GM21526 (cell line): ENCODE measurements around the gene EGFL7.

Experiments used
- ATAC-seq: cut with Tn5 transposase; IDR thresholded peaks from one replicate; pipeline ENCODE4 v1.9.1; 2021; ENCODE audit warnings: moderate library complexity; ENCODE audit not compliant: unreplicated experiment, low FRiP score

The EGFL7 gene

DNA sequence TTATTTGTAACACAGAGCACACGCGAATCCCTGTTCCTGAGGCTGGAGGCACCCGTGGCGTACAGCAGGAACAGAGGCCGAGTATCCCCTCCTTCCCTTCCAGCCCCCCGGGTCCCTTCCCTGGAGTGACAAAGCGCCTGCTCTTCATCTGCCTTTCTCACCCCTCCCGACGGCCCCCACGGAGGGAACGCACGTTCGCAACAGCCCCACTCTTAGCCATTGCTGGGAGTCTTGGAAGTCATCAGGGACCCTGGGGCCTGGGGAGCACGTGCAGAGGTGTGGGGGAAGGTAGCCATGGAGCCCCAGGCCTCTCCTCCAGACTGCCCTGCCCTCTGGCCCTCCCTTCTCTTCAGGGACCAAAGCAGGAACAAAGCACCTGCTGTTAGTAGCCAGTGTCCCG is 22.1 kb downstream of the EGFL7 start:
- ATAC-seq: no peak

DNA sequence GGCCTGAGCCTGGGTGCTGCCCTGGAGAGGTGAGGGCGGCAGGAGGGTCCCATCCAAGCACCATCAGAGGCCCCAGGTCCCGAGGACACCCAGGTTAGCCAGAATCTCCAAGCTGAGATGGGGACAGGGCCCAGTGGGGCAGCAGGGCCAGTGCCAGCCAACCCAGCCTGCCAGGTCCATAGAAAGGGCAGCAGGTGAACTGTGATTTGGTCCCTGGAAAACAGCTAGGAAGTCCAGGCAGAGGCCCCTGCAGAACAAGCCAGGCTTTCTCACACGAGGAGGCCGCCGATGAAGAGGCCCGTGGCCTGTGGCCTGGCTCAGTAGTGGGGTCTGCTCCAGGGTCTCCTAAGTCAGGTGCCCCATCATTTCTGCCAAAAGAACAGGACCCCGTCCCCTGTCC is 22.5 kb downstream of the EGFL7 start:
- ATAC-seq: no peak

DNA sequence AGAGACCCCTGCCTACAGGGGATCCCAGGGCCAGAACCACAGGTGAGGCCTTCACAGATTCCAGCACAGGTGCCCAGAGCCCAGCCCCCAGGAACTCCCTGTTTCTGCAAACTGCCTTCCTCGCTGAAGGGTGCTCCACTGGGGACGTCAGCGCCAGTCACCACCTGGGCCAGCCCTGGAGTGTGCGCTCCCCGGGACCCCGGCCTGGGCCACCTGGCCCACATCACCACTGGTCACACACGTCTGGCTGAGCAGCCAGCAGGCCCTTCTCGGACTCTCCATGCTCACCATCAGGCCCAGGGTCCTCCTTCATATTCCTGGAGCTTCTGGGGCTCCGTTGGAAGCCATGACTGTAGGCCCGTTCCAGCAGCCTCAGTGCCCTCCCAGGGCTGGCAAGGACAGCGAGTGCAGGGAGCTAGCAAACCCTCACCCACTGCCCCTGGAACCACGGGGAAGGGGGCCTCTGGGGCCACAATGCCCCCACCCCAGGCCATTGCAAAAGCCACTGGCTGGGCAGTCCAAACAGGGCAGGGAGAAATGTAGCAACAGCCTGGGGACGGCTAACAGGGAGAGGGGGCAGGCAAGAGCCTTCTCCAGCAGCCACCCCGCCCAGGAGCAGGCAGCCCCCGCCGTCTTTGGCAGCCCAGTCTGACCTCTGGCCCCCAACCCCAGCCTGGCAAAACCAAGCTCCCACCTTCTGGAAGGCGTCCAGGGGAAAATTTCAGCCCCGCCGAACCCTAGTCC is 23.2 kb downstream of the EGFL7 start:
- no peak for ATAC-seq

DNA sequence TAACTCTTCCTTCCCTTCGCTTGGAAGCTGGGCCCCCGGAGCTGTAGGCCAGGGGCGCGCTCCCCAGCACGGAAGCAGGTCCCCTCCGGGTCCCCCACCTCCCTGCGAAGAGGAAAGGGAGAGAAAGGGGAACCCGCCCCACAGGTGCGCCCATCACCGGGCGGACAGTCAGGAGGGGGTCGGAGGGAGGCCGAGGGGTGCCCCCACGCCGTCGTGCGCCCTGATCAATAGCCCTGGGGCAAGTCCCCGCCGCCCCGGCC is 23.7 kb downstream of the EGFL7 start:
- no peak for ATAC-seq

DNA sequence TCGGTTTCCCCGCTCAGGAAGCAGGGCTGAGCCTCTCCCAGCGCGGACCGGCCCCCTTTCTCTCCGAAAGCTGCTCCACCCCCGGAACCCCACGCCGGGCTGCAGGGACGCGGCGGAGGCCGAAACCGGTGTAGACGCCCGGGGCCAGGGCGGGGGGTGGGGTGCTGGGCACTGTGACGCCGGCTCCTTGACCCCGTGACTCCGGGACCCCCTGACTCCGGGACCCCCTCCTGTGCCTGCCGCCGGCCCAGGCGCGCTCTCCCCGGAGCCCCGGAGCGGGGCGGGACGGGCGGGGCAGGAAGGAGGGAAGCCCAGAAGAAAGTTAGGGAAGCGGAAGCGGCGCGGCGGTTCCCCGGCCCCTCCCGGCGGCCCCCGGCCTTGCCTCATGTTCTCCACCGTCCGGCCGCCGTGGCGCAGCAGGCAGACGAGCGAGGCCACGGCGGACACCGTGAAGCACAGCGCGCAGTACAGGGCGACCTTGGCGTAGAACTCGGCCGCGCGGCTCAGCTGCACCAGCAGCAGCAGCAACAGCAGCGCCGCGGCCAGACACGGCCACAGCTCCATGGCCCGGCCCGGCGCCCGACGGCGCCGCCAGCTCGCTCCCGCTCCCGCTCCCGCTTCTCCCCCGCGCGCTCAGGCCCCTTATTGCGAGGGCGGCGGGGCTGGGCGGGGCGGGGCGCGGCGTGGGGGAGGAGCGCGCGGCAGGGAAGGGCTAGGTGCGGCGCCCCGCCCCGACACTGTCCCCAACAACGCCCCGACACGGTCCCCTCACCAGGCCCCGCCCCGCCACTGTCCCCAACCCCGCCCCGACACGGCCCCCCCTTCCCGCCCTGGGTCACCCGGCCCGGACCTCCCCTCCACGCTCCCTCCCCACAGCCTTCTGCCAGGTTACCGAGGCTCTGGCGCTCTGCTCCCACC is 24.3 kb downstream of the EGFL7 start, which contains the start of gene AGPAT2:
Gene AGPAT2, minus strand, starts transcription at position 664 of the 918 bp plus-strand sequence. Its CDS starts 100 bp downstream, at position 564.
- ATAC-seq: no peak

DNA sequence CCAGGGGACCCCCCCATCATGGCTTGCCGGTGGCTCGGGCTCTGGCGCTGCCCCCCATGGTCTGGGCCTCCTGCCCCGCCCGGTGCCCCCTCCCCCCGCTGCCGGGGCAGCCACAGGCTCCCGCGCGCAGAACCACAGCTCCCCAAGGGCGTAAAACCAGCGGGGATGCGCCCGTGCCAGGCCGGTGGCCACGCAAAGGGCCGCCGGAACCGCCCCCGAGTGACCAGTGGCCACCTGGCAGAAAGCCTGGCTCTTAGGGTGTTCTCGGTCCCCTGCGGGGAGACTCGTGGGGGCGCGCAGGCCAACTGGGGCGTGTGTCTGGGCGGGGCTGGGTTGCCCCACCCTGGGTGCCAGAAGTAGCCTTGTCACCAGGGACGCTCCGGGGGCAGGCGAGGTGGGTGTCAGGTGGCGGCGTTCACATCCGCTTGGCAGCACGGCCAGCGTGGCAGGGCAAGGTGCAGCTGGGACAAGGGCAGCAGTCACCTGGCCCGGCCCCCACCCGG is 25.1 kb downstream of the EGFL7 start:
- ATAC-seq: no peak

DNA sequence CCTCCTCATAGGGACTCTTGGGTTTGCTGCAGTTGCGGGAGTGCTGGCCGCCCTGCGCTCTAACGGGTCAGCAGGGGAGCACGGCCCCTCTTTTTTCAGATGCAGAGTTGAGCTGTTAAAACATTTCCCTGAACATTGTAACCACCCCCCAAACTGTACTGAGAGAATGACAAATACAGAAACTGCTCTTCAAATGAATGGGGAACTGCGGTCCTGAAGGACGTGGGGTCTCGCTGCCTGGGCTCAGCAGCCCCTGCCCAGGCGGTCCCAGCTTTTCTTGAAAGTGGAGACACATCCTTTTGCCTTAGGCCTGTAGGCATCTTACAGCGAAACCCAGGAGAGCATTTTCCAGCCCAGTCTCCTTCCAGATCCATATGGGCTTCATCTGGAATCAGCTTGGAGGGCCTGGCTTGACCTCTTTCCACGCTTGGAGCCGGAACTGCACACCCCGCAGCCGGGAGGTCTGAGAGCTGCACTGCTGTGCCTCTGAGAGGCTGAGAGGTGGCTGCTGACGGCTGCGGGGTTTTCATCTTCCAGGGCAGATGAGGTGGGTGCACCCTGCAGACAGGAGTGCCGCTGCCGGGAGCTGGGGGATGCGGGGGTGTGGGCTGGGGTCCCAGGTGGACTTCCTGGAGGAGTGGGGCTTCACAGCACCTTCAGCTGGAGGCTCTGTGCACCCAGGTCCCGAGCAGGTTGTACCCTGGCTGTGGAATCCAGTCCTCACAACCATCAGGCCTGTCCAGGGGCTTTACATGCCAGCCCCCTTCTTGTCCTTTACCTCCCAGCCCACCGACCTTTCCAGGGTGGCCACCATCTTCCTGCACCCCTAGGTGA is 25.8 kb downstream of the EGFL7 start:
- no peak for ATAC-seq

DNA sequence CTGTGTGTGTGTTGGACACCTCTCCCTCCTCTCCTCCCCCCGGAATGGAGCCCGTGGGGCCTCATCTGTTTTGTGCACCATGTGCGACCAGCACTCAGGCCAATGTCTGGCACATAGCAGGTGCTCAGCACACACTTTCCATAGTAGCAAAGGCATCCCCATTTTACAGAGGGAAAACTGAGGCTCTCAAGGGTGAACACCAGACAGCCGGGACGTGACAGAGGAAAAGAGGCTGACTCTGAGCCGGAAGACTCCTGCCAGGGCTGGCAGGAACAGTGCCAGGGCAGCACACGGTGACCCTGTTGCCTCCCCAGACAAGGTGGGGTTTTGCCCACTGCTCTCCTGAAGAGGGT is 26.4 kb downstream of the EGFL7 start:
- ATAC-seq: no peak

DNA sequence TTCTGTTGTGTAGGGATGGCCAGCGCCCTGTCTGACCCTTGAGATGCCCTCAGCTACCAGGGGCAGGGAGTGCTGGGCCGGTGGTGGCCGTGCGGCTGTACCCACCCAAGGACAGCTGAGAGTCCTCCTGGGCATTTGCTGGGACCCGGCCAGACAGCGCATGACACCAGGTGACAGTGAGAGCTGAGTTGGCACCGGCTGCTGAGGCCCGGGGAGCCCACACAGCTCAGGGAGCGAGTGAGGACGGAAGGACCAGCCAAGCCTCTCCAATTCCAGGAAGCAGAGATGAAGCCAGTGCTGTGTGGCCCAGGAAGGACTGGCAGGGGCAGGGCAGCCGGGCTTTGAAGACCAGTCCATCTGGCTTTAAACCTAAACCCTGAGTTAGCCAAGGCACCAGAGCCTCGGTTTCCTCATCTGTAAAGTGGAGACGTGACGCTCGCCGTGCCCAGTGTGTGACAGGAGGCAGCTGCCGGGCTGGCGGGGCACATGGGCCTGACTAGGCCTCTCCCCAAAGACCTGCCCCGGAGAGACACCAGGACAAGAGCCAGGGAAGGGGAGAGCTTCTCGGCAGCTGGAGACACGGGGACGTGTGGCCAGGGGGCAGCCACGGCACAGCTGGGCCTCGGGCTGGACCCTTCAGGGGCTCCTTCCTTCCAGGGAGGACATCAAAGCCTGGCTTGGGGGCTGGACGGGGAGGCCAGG is 27.5 kb downstream of the EGFL7 start:
- no peak for ATAC-seq

DNA sequence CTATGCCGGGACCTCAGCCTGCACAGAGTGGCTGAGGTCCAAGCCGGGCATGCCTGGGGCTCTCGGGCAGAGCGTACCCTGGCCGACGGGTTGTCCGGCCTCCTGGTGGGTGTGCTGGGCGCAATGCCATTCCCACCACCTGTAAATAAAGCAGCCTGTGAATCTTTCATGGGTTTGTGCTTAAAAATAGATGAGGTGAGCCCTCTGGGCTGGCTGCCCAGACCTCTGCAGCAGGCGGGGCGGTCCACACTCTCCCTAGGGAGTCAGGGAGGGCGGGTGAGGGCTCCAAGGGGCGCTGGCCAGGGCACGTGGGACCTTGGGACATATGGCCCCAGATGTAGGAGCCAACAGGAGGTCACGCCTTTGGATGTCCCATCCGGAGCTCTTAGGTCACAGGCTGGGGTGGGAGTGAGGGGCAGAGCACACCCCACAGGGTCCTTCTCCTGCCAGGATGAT is 28.1 kb downstream of the EGFL7 start:
- no peak for ATAC-seq

DNA sequence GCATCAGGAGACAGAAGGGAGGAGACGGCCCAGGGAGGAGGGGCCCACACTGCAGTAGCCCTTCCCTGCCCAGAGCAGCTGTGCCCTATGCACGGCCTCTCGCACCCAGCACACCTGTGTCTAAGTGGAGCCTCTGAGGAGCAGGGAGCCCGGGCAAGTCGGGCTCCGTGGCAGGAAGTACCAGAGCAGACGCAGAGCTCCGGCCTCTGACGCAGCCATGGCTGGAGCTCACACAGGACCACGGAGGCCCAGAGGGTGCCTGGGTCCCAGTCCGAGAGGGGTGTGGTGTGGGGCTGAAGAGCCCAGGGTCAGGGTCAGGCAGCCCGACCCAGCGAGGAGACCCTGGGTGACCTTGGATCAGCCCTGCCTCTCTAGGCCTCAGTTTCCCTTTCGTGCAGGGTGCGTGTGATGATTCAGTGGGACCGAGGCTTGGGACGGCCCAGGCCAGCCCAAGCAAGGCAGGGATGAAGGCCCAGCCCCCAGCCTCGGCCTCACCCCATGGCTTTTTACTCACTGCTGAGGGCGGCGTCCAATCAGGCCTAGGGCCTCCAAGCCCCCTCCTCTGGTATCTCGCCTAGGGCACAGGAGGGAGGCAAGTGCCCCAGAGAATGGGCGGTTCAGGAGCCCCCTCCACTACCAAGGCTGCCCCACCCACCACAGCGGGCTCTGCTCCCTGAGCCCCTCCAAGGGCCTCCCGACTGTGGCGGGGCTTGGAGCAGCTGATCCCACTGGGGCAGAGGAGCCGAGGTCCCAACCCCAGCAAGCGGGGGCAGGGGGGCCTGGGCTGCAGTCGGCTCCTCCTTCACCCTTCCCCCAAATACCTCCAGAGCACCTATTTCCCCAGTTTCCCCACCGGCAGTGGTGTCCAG is 28.8 kb downstream of the EGFL7 start:
- no peak for ATAC-seq

DNA sequence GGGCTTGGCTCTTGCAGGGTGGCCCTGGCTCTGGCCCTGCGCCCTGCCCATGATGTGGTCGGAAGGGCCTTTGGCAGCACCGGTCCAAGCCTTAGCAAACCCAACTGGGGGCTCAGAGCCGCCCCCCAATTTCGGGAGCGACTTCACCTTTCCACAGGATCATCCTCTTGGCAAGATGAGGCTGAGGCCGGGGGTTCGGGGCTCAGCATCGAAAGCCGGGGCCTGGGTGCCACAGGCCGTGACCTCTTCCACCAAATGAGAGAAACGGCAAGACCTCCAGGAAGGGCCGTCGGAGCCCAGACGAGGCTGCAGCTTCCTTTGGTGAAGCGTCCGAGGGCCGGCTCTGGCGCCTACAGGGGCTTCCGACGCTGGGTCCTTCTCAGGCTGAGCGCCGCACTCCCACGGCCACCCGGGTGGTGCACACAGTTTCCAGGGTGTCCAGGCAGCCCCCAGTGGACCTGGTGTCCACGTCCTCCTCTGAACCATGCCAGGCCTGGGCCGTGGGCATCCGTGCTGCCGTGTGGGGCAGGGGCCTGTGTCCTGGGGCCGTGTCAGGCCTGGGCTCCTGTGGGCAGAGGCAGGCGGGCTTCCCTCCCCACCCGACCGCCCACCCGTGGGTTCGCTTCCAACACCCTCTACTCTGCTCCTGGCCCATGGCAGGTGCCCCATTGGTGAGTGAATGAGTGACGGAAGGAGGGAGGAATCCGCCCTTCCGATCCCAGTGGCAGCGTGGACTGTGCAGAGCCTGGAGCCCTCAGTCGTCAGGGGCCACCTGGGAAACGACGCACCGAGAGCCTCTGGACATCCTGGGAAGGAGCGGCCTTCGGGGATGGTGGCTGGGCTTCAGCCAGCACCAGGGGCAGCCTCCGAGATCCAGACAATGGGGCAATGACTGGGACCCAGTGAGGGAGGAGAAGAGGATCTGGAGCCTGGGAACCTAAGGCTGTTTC is 29.7 kb downstream of the EGFL7 start:
- ATAC-seq: no peak

DNA sequence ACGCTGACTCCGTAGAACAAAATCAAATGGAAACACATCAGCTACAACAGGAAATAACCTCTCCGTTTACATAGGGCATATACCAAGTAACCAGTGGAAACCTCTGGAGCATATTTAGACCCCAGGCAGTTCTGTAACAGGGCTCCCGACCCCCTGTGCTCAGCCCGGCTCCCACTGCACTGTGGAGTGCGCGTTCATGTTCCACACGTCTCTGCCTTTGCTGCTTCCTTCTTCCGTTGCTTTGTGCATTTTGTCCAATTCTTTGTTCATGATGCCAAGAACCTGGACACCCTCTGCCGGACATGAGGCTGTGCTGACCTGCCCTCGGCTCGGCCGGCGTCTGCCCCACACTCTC is 30.4 kb downstream of the EGFL7 start:
- ATAC-seq: no peak

DNA sequence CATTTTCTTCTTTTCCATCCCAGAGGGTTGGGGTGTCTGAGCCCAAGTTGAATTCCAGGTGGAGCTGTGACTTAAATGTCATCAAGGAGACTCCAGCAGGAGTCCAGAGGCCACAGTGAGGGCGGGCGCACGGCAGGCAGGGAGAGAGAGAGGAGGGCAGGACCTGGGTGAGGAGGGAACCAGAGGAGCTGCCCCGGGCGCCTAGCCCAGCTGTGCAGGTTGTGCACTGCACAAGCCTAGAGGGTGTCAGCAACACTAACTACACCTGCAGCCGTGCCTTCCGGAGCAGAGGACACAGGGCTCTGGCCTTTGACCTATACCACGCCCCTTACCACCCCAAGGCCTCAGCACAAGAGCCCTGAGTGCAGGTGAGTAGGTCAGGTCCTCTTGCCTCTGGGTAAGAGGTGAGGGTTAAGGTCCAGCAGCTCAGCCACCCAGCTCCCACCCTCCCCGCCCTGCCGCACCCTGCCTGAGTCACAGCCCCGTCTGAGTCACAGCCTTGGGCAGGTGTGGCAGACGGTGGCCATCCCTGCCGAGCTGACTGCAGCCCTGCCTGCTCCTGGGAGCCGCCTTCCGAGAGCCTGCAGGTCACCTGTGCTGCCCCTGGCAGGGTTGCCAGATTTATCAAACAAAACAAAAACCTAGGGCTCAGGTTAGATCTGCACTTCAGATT is 30.9 kb downstream of the EGFL7 start:
- no peak for ATAC-seq

DNA sequence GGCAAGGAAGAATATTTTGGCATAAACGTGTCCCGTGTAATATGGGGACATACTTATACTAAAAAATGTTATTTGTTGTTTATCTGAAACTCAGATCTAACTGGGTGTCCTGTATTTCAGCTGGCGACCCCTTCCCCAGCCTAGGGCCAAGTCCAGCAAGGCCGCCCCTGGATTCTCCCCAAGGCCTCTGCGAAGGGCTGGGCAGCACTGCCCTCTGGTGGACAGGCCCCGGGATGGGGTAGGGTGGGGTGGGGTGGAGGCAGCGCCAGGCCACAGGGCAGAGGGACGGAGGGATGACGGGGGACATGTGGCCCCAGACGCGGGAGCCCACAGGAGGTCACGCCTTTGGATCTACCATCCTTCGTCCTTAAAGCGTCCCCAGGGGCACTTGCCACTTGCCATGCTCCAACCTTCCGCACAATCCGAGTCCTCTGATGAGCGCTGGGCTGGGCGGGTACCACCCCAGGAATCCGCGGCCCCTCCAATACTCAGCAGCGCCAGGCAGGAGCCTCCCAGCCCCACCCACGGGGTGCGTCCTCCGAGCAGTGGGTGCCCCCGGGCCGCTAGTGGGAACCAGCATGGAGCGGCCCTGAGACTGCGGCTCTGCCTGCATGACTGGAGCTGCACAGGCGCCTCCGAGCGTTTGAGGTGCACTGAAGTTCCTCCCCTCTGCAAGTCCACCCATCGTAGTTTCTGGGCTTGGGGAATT is 31.6 kb downstream of the EGFL7 start:
- ATAC-seq: no peak

DNA sequence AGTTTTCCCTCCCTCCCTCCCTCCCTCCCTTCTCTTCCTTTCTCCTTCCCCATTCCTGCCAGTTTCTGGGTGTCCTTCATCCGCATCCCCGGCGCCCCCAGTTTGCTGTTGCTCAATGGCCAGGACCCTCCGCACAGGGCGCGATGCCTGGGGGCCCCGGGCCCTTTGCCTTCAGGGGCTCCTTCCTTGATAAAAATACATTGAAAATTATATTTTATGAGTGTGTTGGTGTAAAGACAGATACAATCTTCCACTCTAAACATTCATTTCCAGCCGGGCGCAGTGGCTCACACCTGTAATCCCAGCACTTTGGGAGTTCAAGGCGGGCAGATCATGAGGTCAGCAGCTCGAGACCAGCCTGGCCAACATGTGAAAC is 32.1 kb downstream of the EGFL7 start:
- no peak for ATAC-seq

DNA sequence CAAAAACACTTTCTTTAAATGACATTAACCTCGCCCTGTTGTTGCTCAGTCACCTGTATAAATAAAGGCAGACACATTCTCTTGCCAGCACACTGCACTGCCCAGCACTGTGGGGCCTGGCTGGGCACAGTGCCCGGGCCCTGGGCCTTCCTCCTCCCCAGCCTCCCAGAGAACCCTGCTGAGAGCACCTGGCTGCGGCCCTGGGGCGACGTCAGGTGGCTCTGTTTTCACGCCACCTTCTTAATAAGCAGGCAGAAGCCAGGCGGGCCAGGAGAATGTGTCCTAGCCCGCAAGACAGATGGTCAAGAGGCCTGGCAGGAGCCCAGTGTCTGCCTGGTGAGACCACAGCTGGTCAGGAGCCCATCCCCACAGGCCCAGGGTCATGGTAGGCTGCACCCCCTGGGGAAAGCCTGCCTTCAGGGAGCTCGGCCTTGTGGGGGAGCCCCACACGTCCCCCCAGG is 32.7 kb downstream of the EGFL7 start:
- ATAC-seq: no peak
